GM10266 (cell line): ENCODE data around the gene DAB2IP.
A peak's percentile ranks its signal among the peaks of the same experiment; 100 is the strongest.
"Not testable (repeated sequence)": the region's sequence is repeated elsewhere in the genome, so short reads cannot be mapped to it uniquely, and the experiment has no call there.

Experiments used
- DNase-seq: peaks from one replicate; pipeline ENCODE4 v3.0.0; 2012; ENCODE audit errors: extremely low spot score
- CTCF ChIP-seq: IDR thresholded peaks from 2 replicates; pipeline ENCODE4 v1.5.1; 2012; ENCODE audit warnings: mild to moderate bottlenecking, low read depth; ENCODE audit not compliant: control insufficient read depth, insufficient read depth; ENCODE audit errors: missing control alignments

DAB2IP gene

GRCh38 chr9:121639619-121640018, 11.8 kb upstream of the DAB2IP start:
- no peak for DNase-seq
- no peak for TF ChIP-seq CTCF

- peak; percentile 54 for TF ChIP-seq CTCF
- DNase-seq: peak; percentile 47
Observed at GRCh38 chr9:121640076-121640475, 11.4 kb upstream of the DAB2IP start.

GRCh38 chr9:121640491-121641223, 10.8 kb upstream of the DAB2IP start:
- no peak for TF ChIP-seq CTCF
- no peak for DNase-seq

- TF ChIP-seq CTCF: no peak
- DNase-seq: no peak
Observed at GRCh38 chr9:121641224-121641611, 10.2 kb upstream of the DAB2IP start.

- DNase-seq: no peak
Observed at GRCh38 chr9:121642758-121643157, 8.7 kb upstream of the DAB2IP start.

GRCh38 chr9:121643473-121643872, 8.0 kb upstream of the DAB2IP start:
- TF ChIP-seq CTCF: no peak
- no peak for DNase-seq

More at GRCh38 chr9:121642758-121643157, 8.7 kb upstream of the DAB2IP start:
- TF ChIP-seq CTCF: no peak

- DNase-seq: not testable (repeated sequence)
Observed at GRCh38 chr9:121644040-121644439, 7.4 kb upstream of the DAB2IP start.

GRCh38 chr9:121645003-121645402, 6.4 kb upstream of the DAB2IP start:
- DNase-seq: no peak
- no peak for TF ChIP-seq CTCF
